ENCODE results near the gene THY1.

GRCh38 chr11:119418759-119419158, 4.2 kb downstream of the THY1 start:
- TF ChIP-seq POLR2A (IDR thresholded peaks at IDR 0.05; ENCODE audit: low read depth, low read length), result no peak
- TF ChIP-seq POLR2AphosphoS5 (IDR thresholded peaks at IDR 0.05; ENCODE audit: low read depth, low read length), result no peak
- no peak for TF ChIP-seq TAF1 (IDR thresholded peaks at IDR 0.05; ENCODE audit: low read depth, low read length)

Measured in GM12891 (cell line).